ENCODE results near the gene BAK1.
"Not testable (repeated sequence)": the region's sequence is repeated elsewhere in the genome, so short reads cannot be mapped to it uniquely, and the experiment has no call there.

BAK1 gene

GRCh38 chr6:33551538-33551937, 28.5 kb downstream of the BAK1 start:
- DNase-seq (ENCODE audit: low read depth in 2 of 2) = no peak

- DNase-seq (ENCODE audit: low read depth in 2 of 2) = no peak
Observed at GRCh38 chr6:33549896-33550295, 30.2 kb downstream of the BAK1 start.

GRCh38 chr6:33549196-33549595, 30.9 kb downstream of the BAK1 start:
- no peak for DNase-seq (ENCODE audit: low read depth in 2 of 2)

- DNase-seq (ENCODE audit: low read depth in 2 of 2) = no peak
Observed at GRCh38 chr6:33547499-33547898, 32.6 kb downstream of the BAK1 start.

- no peak for DNase-seq (ENCODE audit: low read depth in 2 of 2)
Observed at GRCh38 chr6:33546766-33547165, 33.3 kb downstream of the BAK1 start.

GRCh38 chr6:33545292-33545691, 34.8 kb downstream of the BAK1 start:
- DNase-seq (ENCODE audit: low read depth in 2 of 2) = not testable (repeated sequence)

GRCh38 chr6:33543116-33543515, 37.0 kb downstream of the BAK1 start:
- DNase-seq (ENCODE audit: low read depth in 2 of 2) = no peak

GRCh38 chr6:33540768-33541167, 39.3 kb downstream of the BAK1 start:
- DNase-seq (ENCODE audit: low read depth in 2 of 2) = no peak

- DNase-seq (ENCODE audit: low read depth in 2 of 2) = no peak
Observed at GRCh38 chr6:33534702-33535101, 45.4 kb downstream of the BAK1 start.

GRCh38 chr6:33533163-33533869, 46.8 kb downstream of the BAK1 start:
- DNase-seq (ENCODE audit: low read depth in 2 of 2) = not testable (repeated sequence)

- DNase-seq (ENCODE audit: low read depth in 2 of 2) = not testable (repeated sequence)
Observed at GRCh38 chr6:33532431-33532830, 47.6 kb downstream of the BAK1 start.

GRCh38 chr6:33530617-33531016, 49.5 kb downstream of the BAK1 start:
- not testable (repeated sequence) for DNase-seq (ENCODE audit: low read depth in 2 of 2)
